ENCODE data around the gene TAMALIN.

DNA sequence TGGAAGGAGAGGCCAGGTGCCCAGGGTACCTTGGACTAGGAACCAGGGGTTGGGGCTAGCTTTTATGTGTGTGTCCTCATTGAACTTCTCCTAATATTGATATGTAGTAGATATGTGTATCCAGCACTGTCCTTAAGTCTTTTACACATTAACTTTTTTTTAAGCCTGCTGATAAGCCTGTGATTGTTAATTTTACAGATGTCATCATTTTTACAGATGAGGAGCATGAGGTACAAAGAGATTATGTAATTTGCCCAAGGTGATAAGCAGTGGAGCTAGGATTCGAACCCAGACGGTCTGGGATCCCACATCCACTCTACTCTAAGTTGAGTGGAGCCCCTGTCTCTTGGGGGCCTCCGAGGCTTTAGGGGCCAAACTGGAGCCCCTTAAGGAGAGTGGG is 34.3 kb downstream of the TAMALIN start:
- TF ChIP-seq RAD21 (conservative IDR thresholded peaks at IDR 0.05 in 1 of 2, IDR thresholded peaks at IDR 0.05 in 1 of 2), result no peak
- TF ChIP-seq RFX5 (IDR thresholded peaks at IDR 0.05), result no peak
- no peak for TF ChIP-seq HEYL (CRISPR knock-in tag; IDR thresholded peaks at IDR 0.05)
- TF ChIP-seq, protein P1, sequence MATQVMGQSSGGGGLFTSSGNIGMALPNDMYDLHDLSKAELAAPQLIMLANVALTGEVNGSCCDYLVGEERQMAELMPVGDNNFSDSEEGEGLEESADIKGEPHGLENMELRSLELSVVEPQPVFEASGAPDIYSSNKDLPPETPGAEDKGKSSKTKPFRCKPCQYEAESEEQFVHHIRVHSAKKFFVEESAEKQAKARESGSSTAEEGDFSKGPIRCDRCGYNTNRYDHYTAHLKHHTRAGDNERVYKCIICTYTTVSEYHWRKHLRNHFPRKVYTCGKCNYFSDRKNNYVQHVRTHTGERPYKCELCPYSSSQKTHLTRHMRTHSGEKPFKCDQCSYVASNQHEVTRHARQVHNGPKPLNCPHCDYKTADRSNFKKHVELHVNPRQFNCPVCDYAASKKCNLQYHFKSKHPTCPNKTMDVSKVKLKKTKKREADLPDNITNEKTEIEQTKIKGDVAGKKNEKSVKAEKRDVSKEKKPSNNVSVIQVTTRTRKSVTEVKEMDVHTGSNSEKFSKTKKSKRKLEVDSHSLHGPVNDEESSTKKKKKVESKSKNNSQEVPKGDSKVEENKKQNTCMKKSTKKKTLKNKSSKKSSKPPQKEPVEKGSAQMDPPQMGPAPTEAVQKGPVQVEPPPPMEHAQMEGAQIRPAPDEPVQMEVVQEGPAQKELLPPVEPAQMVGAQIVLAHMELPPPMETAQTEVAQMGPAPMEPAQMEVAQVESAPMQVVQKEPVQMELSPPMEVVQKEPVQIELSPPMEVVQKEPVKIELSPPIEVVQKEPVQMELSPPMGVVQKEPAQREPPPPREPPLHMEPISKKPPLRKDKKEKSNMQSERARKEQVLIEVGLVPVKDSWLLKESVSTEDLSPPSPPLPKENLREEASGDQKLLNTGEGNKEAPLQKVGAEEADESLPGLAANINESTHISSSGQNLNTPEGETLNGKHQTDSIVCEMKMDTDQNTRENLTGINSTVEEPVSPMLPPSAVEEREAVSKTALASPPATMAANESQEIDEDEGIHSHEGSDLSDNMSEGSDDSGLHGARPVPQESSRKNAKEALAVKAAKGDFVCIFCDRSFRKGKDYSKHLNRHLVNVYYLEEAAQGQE (IDR thresholded peaks at IDR 0.05), result no peak
- no peak for TF ChIP-seq ZSCAN20 (CRISPR knock-in tag; IDR thresholded peaks at IDR 0.05)
- no peak for TF ChIP-seq JUNB (IDR thresholded peaks at IDR 0.05)
- no peak for TF ChIP-seq POLR2A (IDR thresholded peaks at IDR 0.05; ENCODE audit: low read length)
- no peak for TF ChIP-seq RNF2 (IDR thresholded peaks at IDR 0.05; ENCODE audit: borderline replicate concordance, low read depth)
- no peak for TF ChIP-seq CEBPB (IDR thresholded peaks at IDR 0.05)
- peak; percentile 73 for TF ChIP-seq MAFK (IDR thresholded peaks at IDR 0.05; ENCODE audit: partially characterized antibody)
- no peak for TF ChIP-seq TP53 (CRISPR knock-in tag; IDR thresholded peaks at IDR 0.05)
